GM21515 (cell line): ENCODE data around the gene FXYD7.
"Not testable (repeated sequence)": the region's sequence is repeated elsewhere in the genome, so short reads cannot be mapped to it uniquely, and the experiment has no call there.

Experiments
- ATAC-seq: cut with Tn5 transposase; IDR thresholded peaks from one replicate; pipeline ENCODE4 v1.9.1; 2021; ENCODE audit not compliant: unreplicated experiment

The FXYD7 gene, protein sequence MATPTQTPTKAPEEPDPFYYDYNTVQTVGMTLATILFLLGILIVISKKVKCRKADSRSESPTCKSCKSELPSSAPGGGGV

GRCh38 chr19:35143231-35143715, at the start of gene FXYD7:
Gene FXYD7 (plus strand): TSS chr19:35143255. CDS start chr19:35143334, 79 bp downstream.
- ATAC-seq, result no peak

DNA sequence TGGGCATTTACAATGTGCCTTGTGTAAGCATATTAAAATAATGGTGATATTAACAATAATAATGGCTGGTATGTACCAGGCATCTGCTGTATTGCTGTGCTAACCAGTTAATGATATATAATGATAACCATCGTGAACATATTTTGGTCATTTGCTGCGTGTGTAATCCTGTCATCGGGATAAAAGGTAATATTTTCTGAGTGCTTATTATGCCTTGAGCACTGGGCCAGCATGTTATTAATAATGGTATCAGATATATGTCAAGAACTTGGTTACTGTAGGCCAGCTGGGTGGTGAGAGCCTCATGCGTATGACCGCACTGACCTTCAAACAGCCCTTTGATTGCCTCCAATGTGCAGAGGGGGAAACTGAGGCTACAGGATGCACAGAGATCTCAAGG, 49.6 kb upstream of the FXYD7 start:
- no peak for ATAC-seq

GRCh38 chr19:35093941-35094647, 49.0 kb upstream of the FXYD7 start:
- no peak for ATAC-seq

DNA sequence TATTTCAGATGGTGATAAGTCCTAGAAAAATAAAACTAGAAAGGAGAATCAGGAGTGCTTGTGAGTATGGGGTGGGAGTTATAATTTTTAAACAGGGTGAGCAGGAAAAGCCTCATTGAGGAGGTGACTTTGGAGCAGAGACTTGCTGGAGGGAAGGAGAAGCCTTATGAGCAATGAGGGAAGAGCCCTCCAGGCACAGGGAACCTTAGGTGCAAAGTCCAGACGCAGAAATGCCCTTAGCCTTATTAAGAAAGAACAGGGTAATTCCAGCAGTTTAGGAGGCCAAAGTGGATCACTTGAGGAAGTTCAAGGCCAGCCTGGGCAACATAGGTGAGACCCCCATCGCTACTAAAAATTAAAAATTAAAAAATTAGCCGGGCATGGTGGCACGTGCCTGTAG, 48.4 kb upstream of the FXYD7 start:
- ATAC-seq, result no peak

DNA sequence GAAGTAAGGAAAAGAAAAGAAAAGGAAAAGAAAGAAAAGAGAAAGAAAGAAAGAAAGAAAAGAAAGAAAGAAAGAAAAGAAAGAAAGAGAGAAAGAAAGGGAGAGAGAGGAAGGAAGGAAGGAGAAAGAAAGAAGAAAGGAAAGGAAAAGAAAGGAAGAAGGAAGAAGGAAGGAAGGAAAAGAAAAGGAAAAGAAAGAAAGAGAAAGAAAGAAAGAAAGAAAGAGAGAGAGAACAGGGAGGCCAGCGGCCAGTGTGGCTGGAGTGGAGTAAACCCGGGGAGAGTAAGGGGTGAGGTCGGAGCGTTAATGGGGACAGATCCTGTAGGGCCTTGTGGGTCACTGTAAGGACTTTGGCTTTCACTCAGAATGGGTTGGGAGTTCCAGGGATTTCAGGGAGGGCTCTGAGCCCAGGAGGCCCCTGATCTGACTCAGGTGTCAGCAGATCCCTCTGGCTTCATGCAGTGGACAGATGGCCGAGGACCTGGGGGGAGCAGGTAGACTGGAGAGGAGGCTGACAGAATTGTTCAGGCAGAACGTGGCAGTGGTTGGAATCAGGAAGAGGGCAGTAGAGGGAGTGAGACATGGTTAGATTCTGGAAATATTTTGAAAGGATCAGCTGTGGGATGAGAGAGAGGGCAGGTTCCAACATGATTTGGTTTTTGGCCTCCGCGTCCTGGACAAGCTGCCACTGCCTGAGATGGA, 47.2 kb upstream of the FXYD7 start:
- no peak for ATAC-seq

DNA sequence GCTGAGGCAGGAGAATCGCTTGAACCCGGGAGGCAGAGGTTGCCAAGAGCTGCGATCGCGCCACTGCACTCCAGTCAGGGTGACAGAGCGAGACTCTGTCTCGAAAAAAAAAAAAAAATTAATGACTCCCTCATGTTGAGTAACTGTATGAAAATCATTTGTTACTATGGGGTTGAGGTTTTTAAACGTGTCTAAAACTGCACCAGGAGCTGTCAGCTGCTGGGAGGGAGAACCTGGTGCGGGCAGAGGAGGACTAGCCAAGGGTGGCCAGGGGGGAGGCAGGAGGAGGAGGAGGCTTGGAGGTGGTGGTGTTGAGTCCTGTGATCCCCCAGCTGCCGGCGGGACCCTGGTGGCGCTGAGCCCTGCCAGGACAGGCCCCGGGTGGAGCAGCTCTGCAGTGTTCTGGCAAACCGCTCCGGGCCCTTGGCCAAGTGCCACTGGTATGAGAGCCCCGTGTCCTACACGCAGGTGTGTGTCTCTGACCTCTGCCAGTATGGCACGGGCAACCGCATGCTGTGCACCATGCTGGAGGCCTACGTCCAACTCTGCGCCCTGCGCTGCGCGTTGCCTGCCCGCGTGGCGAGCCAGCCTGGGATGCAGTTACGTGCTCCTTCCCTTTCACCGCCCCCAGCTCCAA, 44.5 kb upstream of the FXYD7 start:
- no peak for ATAC-seq

DNA sequence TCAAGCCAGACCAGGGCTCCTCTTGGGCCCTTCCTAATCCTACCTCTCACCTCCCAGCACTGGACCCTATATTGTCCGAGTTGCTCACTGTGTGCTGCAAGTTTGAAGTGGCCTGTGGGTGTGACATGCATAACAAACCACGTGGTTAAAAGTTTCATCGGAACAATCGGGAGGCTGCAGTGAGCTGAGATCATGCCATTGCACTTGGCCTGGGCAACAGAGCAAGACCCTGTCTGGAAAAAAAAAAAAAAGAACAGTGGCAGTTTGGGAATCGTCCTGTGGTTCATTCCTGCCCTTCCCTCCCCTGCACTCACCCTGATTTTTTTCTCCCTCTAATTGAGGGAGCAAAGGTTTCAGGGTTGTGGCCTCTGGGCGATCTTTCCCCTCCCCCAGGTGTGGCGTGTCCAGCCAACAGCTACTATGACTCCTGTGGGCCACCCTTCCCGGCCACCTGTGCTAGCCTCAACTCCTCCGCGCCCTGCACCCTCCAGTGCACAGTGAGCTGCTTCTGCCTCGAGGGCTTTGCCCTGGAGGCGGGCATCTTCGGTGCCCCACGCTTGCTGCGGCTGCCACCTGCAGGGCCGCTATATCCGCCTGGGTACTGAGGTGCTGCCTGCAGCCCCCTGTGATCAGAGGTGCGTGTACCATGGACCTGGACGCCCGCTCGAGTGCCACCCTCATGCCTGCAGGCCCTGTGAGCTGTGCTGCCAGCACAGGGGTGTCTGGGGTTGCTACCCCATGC, 43.7 kb upstream of the FXYD7 start:
- ATAC-seq, result no peak

DNA sequence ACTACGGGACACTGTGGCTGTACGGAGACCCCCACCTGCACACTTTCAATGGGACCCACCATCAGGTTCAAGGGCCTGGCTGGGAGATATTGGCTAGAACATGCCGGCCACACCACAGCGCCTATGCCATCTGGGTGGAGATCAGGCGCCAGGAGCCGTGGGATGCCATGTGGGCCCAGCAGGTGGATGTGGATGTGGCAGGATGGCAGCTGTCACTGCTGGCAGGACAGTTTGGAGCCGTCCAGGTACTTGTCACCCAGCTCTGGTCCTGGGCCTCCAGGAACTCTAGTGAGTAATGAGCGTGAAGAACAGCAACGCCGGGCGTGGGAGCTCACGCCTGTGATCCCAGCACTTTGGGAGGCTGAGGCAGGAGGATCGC, 43.2 kb upstream of the FXYD7 start:
- ATAC-seq, result no peak

GRCh38 chr19:35100588-35101533, 42.2 kb upstream of the FXYD7 start:
- ATAC-seq, result no peak

DNA sequence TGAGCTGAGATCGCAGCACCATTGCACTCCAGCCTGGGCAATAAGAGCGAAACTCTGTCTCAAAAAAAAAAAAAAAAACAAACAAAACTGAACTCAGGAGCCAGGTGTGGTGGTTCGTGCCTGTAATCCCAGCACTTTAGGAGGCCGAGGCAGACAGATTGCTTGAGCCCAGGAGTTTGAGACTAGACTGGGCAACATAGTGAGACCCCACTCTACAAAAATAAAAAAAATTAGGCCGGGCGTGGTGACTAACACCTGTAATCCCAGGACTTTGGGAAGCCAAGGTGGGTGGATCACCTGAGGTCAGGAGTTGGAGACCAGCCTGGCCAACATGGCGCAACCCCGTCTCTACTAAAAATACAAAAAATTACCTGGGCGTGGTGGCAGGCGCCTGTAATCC, 41.1 kb upstream of the FXYD7 start:
- ATAC-seq, result not testable (repeated sequence)

- ATAC-seq, result not testable (repeated sequence)
These were observed 39.4 kb upstream of the FXYD7 start for GRCh38 chr19:35103614-35104013.

DNA sequence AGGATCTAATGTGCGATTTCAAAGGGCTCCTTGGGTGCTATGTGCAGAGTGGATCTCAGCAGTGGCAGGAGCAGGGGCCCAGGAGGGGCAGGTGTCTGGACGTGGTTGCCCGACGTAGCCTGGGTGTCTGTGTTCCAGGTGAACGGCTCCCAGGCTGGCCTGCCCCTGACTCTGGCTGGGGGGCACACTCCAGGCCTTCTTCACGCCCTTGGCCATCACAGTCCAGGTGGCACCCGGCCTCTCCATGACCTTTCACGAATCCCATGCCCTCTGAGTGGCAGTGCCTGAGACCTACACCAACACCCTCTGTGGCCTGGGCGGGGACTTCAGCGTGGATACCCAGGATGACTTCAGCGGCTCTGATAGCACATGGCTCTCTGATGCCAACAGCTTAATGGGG, 38.7 kb upstream of the FXYD7 start:
- ATAC-seq, result no peak

DNA sequence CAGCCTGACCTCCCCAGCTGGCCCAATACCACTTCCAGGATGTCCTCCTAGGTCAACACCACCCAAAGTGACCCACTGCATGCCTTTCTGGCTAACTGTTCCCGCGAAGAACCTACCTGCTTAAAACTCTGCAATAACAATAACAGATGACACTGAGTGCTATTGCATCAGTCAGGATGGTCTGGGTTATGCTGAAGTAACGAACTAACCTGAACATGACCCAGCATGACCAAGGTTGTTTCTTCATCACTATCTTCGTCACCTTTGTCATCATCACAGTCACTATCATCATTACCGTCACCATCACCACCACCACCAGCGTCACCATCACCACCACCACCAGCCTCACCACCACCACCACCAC, 38.0 kb upstream of the FXYD7 start:
- no peak for ATAC-seq

DNA sequence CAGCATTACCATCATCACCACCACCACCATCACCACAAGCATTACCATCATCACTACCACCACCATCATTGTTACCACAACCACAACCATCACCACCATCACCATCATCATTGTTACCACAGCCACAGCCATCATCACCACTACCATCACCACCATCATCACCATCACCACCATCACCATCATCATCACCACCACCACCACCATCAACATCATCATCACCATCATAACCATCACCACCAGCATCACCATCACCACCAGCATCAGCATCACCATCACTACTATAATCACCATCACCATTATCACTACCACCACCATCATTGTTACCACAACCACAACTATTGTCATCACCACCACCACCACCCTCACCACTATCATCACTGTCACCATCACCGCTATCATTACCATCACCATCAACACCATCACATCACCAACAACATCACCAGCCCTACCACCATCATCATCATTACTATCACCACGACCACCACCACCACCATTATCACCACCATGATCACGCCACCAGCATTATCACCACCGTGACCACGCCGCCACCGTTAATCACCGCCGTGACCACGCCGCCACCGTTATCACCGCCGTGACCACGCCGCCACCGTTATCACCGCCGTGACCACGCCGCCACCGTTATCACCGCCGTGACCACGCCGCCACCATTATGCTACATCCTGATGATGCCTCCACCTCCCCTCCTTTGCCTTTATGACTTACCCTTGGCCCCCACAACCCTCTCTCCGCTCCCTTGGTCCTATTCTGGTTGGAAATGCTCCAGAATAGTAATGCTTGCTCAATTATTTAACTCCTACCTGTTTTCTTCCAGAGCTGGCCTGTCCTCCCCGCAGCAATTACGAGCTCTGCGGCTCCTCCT, 37.4 kb upstream of the FXYD7 start:
- ATAC-seq, result no peak

- no peak for ATAC-seq
These were observed 36.8 kb upstream of the FXYD7 start for GRCh38 chr19:35106291-35106583.

GRCh38 chr19:35106898-35107541, 36.0 kb upstream of the FXYD7 start:
- ATAC-seq, result no peak

GRCh38 chr19:35107545-35107944, 35.5 kb upstream of the FXYD7 start:
- ATAC-seq, result no peak

DNA sequence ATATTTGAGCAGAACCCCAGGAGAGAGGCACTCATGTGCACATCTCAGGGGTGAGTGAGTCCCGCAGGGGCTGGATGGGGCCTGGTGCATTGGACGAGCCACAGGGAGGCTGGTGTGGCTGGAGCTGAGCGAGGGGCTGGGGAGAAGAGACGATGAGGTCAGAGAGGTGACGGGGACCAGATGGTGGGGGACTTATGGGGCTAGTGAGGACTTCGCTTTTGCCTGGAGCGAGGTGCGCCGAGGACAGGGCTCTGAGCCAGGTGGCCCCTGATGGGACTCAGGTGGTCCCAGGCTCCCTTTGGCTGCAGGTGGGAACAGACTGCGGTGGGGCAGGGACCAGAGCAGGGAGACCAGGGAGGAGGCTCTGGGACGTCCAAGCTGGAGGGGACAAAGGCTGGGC, 34.3 kb upstream of the FXYD7 start:
- ATAC-seq, result no peak
